ENCODE measurements around the gene MAPK1. TPM values are rescaled to one million over a fixed set of nuclear protein-coding genes. Genes with fewer than 3 reads are reported as not detected.

Gene MAPK1
- total RNA-seq, 1 experiment from 2014 or later: 136 TPM

DNA sequence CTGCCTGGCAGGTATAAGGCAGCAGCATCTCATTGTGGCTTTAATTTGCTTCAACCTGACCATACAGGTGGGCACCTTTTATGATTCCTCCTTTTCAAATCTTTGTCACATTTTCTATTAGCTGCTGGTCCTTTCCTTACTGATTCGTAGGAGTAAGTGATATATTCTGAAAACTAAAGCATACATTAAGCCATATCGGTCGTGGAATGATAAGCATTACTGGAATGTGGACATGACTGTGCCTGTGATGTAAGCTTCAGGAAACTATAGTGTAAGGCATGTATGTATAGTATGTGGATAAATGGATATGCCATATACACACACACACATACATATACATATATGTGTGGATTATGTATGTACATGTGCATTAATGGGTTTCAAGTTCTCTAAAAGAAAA, 152.7 kb downstream of the MAPK1 start:
- TF ChIP-seq, protein P1, sequence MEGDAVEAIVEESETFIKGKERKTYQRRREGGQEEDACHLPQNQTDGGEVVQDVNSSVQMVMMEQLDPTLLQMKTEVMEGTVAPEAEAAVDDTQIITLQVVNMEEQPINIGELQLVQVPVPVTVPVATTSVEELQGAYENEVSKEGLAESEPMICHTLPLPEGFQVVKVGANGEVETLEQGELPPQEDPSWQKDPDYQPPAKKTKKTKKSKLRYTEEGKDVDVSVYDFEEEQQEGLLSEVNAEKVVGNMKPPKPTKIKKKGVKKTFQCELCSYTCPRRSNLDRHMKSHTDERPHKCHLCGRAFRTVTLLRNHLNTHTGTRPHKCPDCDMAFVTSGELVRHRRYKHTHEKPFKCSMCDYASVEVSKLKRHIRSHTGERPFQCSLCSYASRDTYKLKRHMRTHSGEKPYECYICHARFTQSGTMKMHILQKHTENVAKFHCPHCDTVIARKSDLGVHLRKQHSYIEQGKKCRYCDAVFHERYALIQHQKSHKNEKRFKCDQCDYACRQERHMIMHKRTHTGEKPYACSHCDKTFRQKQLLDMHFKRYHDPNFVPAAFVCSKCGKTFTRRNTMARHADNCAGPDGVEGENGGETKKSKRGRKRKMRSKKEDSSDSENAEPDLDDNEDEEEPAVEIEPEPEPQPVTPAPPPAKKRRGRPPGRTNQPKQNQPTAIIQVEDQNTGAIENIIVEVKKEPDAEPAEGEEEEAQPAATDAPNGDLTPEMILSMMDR (IDR thresholded peaks at IDR 0.05; ENCODE audit: insufficient read depth in 1 of 2, low read depth in 1 of 2, low read length in 1 of 2, severe bottlenecking in 1 of 2, unreplicated experiment in 1 of 2): no peak
- CTCF ChIA-PET: interaction anchor here (0.6 kb wide), 1 partner anchor 1906 kb away, joined by 5 read pairs; no protein-coding TSS in a partner anchor
- H3K36me3 ChIP-seq (ENCODE audit: control insufficient read depth, insufficient read depth, low read length): no peaks in the 10 kb centered on the region
- BruUV-seq (replicated peaks): no TSS peak
- H3K4me1 Mint-ChIP-seq (ENCODE audit: low read depth, unreplicated experiment): peaks cover 24% of the 10 kb centered on the region
- H3K27me3 Mint-ChIP-seq (ENCODE audit: insufficient read depth, unreplicated experiment): no peaks in the 10 kb centered on the region
- H3K4me3 ChIP-seq (ENCODE audit: low read depth, low read length): no peak overlapping the region
- no peak overlapping the region for H3K27ac Mint-ChIP-seq (ENCODE audit: unreplicated experiment)
- no peaks in the 10 kb centered on the region for H3K36me3 Mint-ChIP-seq (ENCODE audit: insufficient read depth, unreplicated experiment)
- no peaks in the 10 kb centered on the region for H3K9me3 Mint-ChIP-seq (ENCODE audit: unreplicated experiment)
- peaks cover 12% of the 10 kb centered on the region for H3K4me1 ChIP-seq
- H3K9me3 ChIP-seq: no peaks in the 10 kb centered on the region
- POLR2A ChIA-PET: no interaction called here
- intact Hi-C loops (cut with micrococcal nuclease; ENCODE audit: unreplicated experiment): no loop called here
- DNase-seq: peak in 1 of 2 experiments; percentile 22
- H3K4me3 Mint-ChIP-seq (ENCODE audit: unreplicated experiment): no peak overlapping the region
- H3K27me3 ChIP-seq (replicated peaks; ENCODE audit: control insufficient read depth, insufficient read depth, low read length): no peaks in the 10 kb centered on the region

DNA sequence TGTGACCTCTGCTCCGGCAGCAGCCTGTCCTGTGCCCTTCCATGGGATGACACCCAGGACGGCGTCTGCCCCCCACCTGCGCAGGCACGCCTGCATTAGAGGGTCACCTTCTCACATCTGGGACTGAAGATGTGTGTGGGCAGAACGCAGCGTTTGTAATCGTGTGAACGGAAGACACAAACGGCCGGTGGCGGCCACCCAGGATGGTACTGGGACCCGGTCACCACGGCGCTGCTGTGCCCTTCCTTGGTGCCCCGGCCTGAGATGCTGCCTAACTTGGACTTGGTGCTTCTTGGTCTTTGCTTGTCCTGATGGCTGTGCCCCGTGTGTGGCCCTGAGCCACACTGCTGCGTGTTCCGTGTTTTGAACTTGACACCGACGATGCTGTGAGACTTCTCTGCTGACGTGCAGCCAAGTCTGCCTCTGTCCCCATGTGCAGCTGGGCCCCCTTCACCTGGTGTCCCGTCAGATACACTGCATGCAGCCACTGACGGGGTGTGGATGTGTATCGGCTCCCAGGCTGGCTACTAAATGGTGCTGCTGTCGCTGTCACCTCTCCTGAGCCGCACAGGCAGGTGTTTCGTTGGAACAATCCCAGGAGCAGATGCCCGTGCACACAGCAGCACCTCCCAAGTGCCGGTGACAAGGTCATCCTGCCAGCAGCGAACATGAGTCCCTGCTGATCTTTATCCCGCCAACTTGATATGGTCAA, 153.2 kb downstream of the MAPK1 start:
- H3K27me3 ChIP-seq (replicated peaks; ENCODE audit: control insufficient read depth, insufficient read depth, low read length): no peaks in the 10 kb centered on the region
- no TSS peak for BruUV-seq (replicated peaks)
- intact Hi-C loops (cut with micrococcal nuclease; ENCODE audit: unreplicated experiment): no loop called here
- ChIA-PET POLR2A (no interaction called here), CTCF (interaction anchor here (0.6 to 1.1 kb wide), 4 partner anchors 12 to 1907 kb away, joined by 3 to 15 read pairs (median 4); partner anchors contain the start of genes PPM1F and YPEL1)
- H3K27me3 Mint-ChIP-seq (ENCODE audit: insufficient read depth, unreplicated experiment): no peaks in the 10 kb centered on the region
- no peaks in the 10 kb centered on the region for H3K9me3 ChIP-seq
- no peak overlapping the region for H3K4me3 ChIP-seq (ENCODE audit: low read depth, low read length)
- no peaks in the 10 kb centered on the region for H3K36me3 Mint-ChIP-seq (ENCODE audit: insufficient read depth, unreplicated experiment)
- H3K4me1 Mint-ChIP-seq (ENCODE audit: low read depth, unreplicated experiment): peaks cover 24% of the 10 kb centered on the region
- DNase-seq: no peak
- TF ChIP-seq, protein P1 (IDR thresholded peaks at IDR 0.05; ENCODE audit: insufficient read depth in 1 of 2, low read depth in 1 of 2, low read length in 1 of 2, severe bottlenecking in 1 of 2, unreplicated experiment in 1 of 2): no peak
- H3K9me3 Mint-ChIP-seq (ENCODE audit: unreplicated experiment): no peaks in the 10 kb centered on the region
- no peaks in the 10 kb centered on the region for H3K36me3 ChIP-seq (ENCODE audit: control insufficient read depth, insufficient read depth, low read length)
- no peak overlapping the region for H3K4me3 Mint-ChIP-seq (ENCODE audit: unreplicated experiment)
- H3K4me1 ChIP-seq: peaks cover 12% of the 10 kb centered on the region
- no peak overlapping the region for H3K27ac Mint-ChIP-seq (ENCODE audit: unreplicated experiment)

DNA sequence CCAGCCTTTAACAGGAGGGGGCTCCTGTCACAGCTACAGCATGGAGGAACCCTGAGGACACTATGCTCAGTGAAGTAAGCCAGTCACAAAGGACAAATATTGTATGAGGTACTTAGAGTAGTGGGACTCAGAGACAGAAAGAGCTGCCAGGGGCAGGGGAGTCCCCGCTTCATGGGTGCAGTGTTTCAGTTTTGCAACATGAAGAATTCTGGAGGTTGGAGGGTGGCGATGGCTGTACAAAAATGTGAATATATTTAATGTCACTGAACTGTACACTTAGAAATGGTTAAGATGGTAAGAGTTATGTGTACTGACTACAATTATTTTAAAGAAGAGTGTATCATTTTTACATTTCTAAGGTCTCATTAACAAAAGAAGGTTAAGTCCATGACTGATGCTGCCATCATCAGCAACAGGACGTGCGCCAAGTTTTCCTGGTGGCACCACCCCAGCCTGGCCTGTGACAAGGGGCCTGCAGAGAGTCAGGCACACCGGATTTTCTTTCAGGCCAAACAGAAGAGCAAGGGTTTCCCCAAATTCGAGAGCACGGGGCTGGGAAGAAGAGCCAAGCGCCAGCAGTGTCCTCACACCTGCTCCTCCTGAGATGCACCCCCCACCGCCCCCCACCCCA, 153.9 kb downstream of the MAPK1 start:
- H3K9me3 ChIP-seq: no peaks in the 10 kb centered on the region
- Mint-ChIP-seq H3K27ac (ENCODE audit: unreplicated experiment) (no peak overlapping the region), H3K4me3 (ENCODE audit: unreplicated experiment) (no peak overlapping the region), H3K9me3 (ENCODE audit: unreplicated experiment) (no peaks in the 10 kb centered on the region), H3K27me3 (ENCODE audit: insufficient read depth, unreplicated experiment) (no peaks in the 10 kb centered on the region), H3K4me1 (ENCODE audit: low read depth, unreplicated experiment) (peaks cover 18% of the 10 kb centered on the region), H3K36me3 (ENCODE audit: insufficient read depth, unreplicated experiment) (no peaks in the 10 kb centered on the region)
- no TSS peak for BruUV-seq (replicated peaks)
- intact Hi-C loops (cut with micrococcal nuclease; ENCODE audit: unreplicated experiment): loop anchor here (1.0 to 2.0 kb wide), 3 partner anchors 13 to 239 kb away; partner anchors contain the start of gene PPM1F
- H3K4me1 ChIP-seq: peaks cover 12% of the 10 kb centered on the region
- TF ChIP-seq, protein P1 (IDR thresholded peaks at IDR 0.05; ENCODE audit: insufficient read depth in 1 of 2, low read depth in 1 of 2, low read length in 1 of 2, severe bottlenecking in 1 of 2, unreplicated experiment in 1 of 2): peak in 1 of 2 experiments; percentile 19
- ChIA-PET POLR2A (no interaction called here), CTCF (interaction anchor here (0.9 to 1.1 kb wide), 4 partner anchors 13 to 239 kb away, joined by 3 to 15 read pairs (median 5); partner anchors contain the start of genes PPM1F and YPEL1)
- H3K36me3 ChIP-seq (ENCODE audit: control insufficient read depth, insufficient read depth, low read length): no peaks in the 10 kb centered on the region
- H3K27me3 ChIP-seq (replicated peaks; ENCODE audit: control insufficient read depth, insufficient read depth, low read length): no peaks in the 10 kb centered on the region
- H3K4me3 ChIP-seq (ENCODE audit: low read depth, low read length): no peak overlapping the region
- no peak for DNase-seq
